Measurements from ENCODE around the gene KIF26A.
"Not testable (repeated sequence)": the region's sequence is repeated elsewhere in the genome, so short reads cannot be mapped to it uniquely, and the experiment has no call there.

Gene KIF26A

GRCh38 chr14:104145826-104146601, 7.6 kb downstream of the KIF26A start:
- no peak for DNase-seq

DNA sequence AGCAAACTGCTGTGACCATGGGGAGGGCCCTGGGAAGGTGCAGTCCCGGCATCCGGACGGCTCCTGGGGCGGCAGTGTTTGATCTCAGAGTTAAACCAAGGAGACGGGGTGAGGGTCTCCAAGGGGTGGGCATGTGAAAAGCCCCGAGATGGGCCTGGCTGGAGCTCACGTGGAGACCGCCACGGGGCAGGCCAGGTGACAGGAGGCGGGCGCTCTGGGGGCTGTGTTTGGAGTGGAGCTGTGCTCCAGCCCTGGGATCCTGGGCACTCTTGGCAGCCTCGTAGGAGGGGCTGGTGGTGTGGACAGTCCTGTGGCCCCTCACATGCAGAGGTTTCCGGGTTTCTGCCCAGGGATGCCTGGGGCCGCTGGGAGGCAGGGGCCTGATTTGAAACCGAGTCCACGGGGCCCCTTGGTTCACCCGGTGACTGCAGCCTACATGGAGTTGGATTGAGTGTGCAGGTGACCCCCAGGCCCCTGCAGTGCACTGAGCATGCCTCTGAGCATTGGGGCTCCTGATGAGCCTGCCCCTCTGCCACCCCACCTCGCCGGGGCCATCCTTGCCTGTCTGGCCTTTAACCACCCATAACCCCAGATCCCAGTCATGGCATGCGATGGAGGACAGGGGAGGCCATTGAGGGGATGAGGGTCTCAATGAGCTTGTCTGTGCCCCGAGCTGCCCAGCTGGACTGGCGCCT, 8.4 kb downstream of the KIF26A start:
- no peak for DNase-seq

GRCh38 chr14:104147346-104148125, 9.1 kb downstream of the KIF26A start:
- no peak for DNase-seq

DNA sequence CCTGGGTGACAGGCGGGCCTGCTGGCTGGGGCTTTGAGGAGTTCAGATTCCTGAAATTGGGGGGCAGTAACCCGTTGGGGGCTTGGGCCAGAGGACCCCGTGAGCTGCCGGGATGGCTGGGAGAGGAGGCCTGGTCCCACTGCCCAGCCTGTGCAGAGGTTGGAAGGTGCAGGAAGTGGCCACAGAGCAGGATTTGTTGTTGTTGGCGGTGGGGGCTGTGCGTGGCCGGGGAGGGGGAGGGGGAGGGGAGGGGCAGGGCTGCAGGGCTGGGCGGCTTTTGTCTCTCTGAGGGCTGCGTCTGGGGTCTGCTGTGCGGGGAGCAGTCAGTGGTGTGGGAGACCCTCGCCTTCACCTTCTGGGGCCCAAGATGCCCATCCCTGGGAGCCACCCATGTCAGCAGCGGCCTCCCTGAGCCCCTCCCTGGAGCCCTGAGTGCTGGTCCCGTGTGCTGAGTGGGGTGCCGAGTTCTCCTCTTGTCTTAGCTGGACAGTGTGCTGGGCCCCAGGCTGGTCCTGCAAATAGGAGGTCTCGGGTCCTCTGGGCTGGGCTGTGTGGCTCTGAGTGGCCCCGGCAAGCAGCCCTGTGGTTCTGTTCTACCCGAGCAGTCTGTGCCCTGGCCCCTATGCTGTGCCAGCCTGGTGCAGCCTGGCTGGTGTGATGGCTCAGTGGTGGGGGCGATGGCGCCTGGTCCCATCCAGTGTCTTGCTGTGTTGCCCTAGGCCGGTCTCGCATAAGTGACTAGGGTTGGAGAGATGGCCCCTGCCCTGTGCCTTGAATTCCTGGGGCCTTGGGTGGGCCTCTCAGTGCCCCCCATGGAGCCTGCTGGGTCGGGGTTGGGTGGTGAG, 10.3 kb downstream of the KIF26A start:
- DNase-seq = no peak

GRCh38 chr14:104149278-104149595, 10.8 kb downstream of the KIF26A start:
- DNase-seq = no peak

DNA sequence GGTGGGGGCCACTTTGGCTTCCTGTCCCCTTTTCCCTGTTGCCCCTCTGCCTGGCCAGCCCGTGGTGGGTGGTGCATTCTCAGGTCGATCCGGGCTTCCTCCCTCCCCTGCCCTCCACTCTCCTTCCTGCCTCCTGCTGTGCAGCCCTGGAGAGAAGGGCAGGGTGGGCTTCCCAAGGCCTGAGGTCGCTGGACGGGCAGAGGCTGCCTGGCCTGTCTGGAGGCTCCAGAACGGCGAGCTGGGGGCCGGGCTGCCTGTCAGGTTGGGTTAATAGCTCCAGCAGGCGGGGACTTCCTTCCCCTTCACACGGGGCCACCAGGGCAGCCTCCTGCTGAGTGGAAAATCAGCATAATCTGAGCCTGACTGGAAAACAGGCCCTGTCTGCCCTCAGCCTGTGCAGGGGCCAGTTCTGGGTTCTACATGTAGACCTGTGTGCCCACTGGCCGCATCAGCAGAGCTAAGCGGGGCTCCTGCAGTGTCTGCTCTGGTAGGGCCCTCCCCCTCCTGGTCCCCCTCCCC, 11.3 kb downstream of the KIF26A start:
- no peak for DNase-seq

DNA sequence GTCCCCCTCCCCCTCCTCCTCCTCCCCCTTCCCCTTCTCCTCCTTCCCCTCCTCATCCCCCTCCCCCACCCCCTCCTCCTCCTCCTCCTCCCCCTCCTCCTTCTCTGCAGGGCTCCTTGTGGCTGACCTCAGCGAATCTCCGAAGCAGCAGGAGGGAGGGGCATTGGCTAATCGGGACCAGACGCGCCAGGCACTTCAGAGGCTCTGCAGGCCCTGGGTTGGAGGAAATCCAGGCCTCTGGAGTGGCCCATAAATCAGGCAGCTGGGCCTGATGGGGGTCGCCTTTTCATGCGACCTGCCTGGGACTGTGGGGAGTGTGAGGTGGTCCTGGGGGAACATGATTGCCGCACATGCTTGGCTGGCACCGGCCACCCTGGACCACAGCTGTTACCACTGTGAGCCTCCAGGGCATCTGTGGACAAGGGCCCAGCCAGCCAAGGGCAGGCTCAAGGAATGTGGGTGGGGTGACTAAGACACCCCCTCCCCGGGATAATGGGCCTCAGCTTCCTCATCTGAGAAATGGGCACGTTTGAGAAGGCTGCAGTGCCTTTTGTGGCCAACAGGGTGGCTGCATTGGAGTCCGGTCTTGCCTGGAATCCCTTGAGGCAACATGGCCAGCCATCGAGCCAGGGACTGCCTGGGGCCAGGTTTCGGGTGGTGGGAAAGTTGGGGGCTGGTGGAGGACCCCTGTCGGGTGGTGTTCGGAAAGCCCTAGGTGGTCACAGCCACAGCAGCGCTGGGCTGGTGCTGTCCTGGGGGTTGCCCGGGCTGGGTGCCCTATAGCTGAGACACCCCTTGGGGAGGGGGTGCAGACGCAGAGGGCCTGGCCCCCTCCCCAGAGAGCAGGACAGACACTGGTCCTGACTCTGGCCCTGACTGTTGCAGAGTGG, 12.0 kb downstream of the KIF26A start:
- no peak for DNase-seq

DNA sequence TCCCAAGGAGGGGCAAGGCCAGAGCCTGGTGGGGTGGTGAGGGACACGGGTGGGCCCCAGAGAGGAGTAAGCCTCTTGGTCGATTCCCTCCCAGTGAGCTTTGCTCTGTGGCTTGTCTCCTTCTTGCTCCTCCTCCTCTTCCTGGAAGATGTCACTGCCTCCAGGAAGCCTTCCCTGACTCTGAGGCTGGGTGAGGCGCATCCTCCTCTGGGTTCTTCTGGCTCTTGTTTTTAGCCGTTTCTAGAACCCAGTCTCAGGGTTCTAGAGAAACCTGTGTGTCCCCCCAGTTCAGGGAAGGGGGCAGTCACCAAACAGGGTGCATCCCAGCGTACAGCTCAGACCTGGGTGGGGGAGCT, 12.6 kb downstream of the KIF26A start:
- no peak for DNase-seq

- no peak for DNase-seq
Observed at GRCh38 chr14:104151566-104152245, 13.3 kb downstream of the KIF26A start.

GRCh38 chr14:104152246-104152575, 13.8 kb downstream of the KIF26A start:
- DNase-seq = no peak

- DNase-seq = no peak
Observed at GRCh38 chr14:104152686-104153393, 14.5 kb downstream of the KIF26A start.

DNA sequence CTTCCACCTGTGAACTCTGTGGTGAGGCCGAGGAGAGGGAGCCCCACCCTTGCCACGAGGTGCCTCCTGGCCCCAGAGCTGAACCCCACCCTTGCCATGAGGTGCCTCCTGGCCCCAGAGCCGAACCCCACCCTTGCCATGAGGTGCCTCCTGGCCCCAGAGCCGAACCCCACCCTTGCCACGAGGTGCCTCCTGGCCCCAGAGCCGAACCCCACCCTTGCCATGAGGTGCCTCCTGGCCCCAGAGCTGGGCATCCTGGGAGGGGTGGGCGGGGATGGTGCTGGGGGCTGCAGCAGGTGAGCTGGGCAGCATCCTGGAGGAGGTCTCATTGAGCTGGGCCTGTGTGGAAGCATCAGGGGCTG, 15.0 kb downstream of the KIF26A start:
- DNase-seq = not testable (repeated sequence)

- DNase-seq = no peak
Observed at GRCh38 chr14:104154246-104154645, 15.9 kb downstream of the KIF26A start.

DNA sequence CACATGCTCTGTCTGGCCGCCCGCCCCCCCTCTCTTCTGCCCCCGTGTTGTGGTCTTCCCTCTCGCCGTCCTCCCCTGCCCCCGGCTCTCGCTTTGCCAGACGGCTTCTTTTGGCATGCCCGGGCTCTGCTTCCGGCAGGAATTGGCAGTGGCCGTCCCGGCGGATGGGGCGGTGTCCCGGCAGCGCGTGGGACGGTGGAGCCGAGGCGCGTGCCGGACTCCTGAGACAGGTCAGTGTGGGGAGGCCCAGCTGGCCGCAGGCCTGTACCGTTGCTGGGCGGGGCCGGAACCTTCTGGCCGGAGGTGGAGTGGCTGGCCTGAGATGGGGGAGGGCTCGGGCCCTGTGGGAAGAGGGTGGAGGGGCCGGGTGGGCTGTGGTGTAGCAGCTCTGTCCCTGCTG, 17.1 kb downstream of the KIF26A start:
- no peak for DNase-seq

GRCh38 chr14:104156142-104156541, 17.8 kb downstream of the KIF26A start:
- no peak for DNase-seq

- DNase-seq = no peak
Observed at GRCh38 chr14:104157016-104157928, 18.9 kb downstream of the KIF26A start.

DNA sequence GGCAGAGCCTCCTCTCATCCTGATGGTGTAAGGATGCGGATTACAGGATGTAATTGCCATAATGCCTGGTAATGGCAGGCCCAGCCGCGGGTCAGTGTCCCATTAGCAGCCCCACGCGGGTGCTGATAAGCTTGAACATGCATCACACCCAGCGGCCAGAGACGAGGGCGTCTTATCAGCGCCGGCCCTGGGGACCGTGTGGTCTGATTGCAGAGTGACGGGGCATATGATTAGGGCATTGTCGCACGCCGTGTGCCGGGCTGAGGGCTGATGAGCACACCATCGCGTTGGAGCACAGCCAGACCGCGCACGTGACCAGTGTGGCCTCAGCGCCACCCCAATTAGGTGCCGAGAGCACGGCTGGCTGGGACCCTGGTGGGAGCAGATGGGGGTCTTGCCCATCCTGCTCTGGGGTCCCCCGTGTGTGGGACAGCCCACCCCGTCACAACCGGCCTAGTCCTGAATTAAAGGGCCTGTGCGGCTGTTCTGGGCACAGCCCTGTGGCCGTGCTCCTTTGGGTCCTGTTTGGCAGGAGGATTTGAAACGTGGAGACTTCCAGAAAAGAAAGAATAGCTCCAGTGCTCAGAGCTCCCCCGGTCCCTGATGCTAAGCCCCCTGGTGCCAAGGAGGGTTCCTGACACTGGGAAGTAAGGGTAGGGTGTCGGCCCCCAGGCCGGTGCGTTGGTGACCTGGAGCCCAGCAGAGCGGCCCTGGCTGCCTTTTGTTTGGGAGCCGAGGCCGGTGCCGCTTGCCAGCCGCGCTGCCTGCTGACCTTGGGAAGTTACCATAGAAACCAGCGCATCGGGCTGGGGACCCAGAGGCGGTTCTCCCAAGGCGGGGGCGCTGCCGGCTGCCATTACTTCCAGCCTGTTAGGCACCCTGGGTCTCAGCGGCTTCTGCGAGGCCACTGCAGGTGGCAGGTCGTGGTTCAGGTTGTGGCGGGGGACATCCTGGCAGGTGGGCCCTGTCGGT, 20.7 kb downstream of the KIF26A start:
- peak; percentile 21 for DNase-seq

DNA sequence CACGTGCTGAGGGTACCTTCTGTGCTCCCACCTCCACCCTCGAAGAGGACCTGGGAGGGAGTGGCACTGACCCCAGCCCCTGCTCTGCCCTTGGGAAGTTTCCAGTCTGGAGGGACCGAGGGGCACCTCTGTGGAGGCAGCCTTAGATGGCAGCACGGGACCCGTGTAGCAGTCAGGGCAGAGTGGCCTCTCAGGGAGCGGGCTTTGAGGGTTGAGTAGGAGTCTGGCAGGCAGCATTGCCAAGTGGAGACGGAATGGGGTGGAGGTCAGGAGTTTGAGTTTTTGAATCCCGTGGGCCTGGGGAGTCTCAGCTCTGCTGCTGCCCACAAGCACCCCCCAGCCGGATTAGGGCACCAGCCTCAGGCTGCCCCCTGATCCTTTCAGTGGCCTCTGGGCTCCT, 21.6 kb downstream of the KIF26A start:
- no peak for DNase-seq

Measured in NCI-H146 (cell line).